Superior temporal gyrus (tissue), 1 donor: ENCODE results near the gene ST6GALNAC4.
"Not testable (repeated sequence)": the region's sequence is repeated elsewhere in the genome, so short reads cannot be mapped to it uniquely, and the experiment has no call there.

Experiments
- DNase-seq: peaks from one replicate; pipeline ENCODE4 v3.0.0-alpha.2; 2016; ENCODE audit errors: extremely low spot score

The ST6GALNAC4 gene

GRCh38 chr9:127872369-127873222 lies 44.2 kb downstream of the ST6GALNAC4 start:
- no peak for DNase-seq

GRCh38 chr9:127871531-127871930 lies 45.3 kb downstream of the ST6GALNAC4 start:
- no peak for DNase-seq

- no peak for DNase-seq
Measured at GRCh38 chr9:127870887-127871286, 46.0 kb downstream of the ST6GALNAC4 start.

GRCh38 chr9:127870153-127870491 lies 46.7 kb downstream of the ST6GALNAC4 start:
- not testable (repeated sequence) for DNase-seq

- peak; percentile 83 for DNase-seq
Measured at GRCh38 chr9:127869310-127870152, 47.3 kb downstream of the ST6GALNAC4 start.

GRCh38 chr9:127868278-127868902 lies 48.5 kb downstream of the ST6GALNAC4 start:
- DNase-seq, result no peak

GRCh38 chr9:127867356-127868277 lies 49.2 kb downstream of the ST6GALNAC4 start:
- DNase-seq, result no peak

GRCh38 chr9:127866535-127866934 lies 50.3 kb downstream of the ST6GALNAC4 start:
- no peak for DNase-seq

GRCh38 chr9:127865645-127866464 lies 51.0 kb downstream of the ST6GALNAC4 start:
- no peak for DNase-seq

GRCh38 chr9:127863191-127863621 lies 53.6 kb downstream of the ST6GALNAC4 start:
- DNase-seq, result no peak

- peak; percentile 14 for DNase-seq
Measured at GRCh38 chr9:127862075-127863011, 54.5 kb downstream of the ST6GALNAC4 start.

GRCh38 chr9:127860779-127861178 lies 56.1 kb downstream of the ST6GALNAC4 start:
- DNase-seq, result no peak

GRCh38 chr9:127860260-127860659 lies 56.6 kb downstream of the ST6GALNAC4 start:
- DNase-seq, result no peak

- DNase-seq, result no peak
Measured at GRCh38 chr9:127858041-127858512, 58.8 kb downstream of the ST6GALNAC4 start.
